ENCODE data around the gene MED31. TPM values are rescaled to one million over a fixed set of nuclear protein-coding genes. Genes with fewer than 3 reads are reported as not detected.
A peak's percentile ranks its signal among the peaks of the same experiment; 100 is the strongest.
"Not testable (repeated sequence)": the region's sequence is repeated elsewhere in the genome, so short reads cannot be mapped to it uniquely, and the experiment has no call there.

Gene MED31
- total RNA-seq, 1 donor from 2014 or later, result 12.7 TPM

- Mint-ChIP-seq H3K36me3 (ENCODE audit: unreplicated experiment) (peaks cover 4% of the 10 kb centered on the region), H3K4me3 (ENCODE audit: unreplicated experiment) (no peak overlapping the region), H3K9me3 (ENCODE audit: unreplicated experiment) (no peaks in the 10 kb centered on the region), H3K4me1 (ENCODE audit: low read depth, unreplicated experiment) (no peaks in the 10 kb centered on the region), H3K27ac (ENCODE audit: unreplicated experiment) (no peak overlapping the region), H3K27me3 (ENCODE audit: unreplicated experiment) (peaks cover 6% of the 10 kb centered on the region)
- no peak for TF ChIP-seq CTCF (IDR thresholded peaks at IDR 0.05; ENCODE audit: partially characterized antibody, unreplicated experiment)
- no peak for DNase-seq
Measured at GRCh38 chr17:6668219-6668618, 16.8 kb upstream of the MED31 start.

GRCh38 chr17:6667516-6667915 lies 16.1 kb upstream of the MED31 start:
- Mint-ChIP-seq H3K4me3 (ENCODE audit: unreplicated experiment) (no peak overlapping the region), H3K27ac (ENCODE audit: unreplicated experiment) (no peak overlapping the region), H3K36me3 (ENCODE audit: unreplicated experiment) (peaks cover 4% of the 10 kb centered on the region), H3K27me3 (ENCODE audit: unreplicated experiment) (peaks cover 6% of the 10 kb centered on the region), H3K9me3 (ENCODE audit: unreplicated experiment) (no peaks in the 10 kb centered on the region), H3K4me1 (ENCODE audit: low read depth, unreplicated experiment) (no peaks in the 10 kb centered on the region)
- DNase-seq, result no peak
- TF ChIP-seq CTCF (IDR thresholded peaks at IDR 0.05; ENCODE audit: partially characterized antibody, unreplicated experiment), result no peak

- no peak for DNase-seq
- peaks cover 4% of the 10 kb centered on the region for H3K36me3 Mint-ChIP-seq (ENCODE audit: unreplicated experiment)
Measured at GRCh38 chr17:6666557-6666956, 15.2 kb upstream of the MED31 start.

GRCh38 chr17:6666077-6666521 lies 14.7 kb upstream of the MED31 start:
- H3K9me3 Mint-ChIP-seq (ENCODE audit: unreplicated experiment), result no peaks in the 10 kb centered on the region
- no peak overlapping the region for H3K4me3 Mint-ChIP-seq (ENCODE audit: unreplicated experiment)
- H3K36me3 Mint-ChIP-seq (ENCODE audit: unreplicated experiment), result peaks cover 4% of the 10 kb centered on the region
- DNase-seq, result peak; percentile 75
- no peaks in the 10 kb centered on the region for H3K4me1 Mint-ChIP-seq (ENCODE audit: low read depth, unreplicated experiment)
- peak; percentile 88 for TF ChIP-seq CTCF (IDR thresholded peaks at IDR 0.05; ENCODE audit: partially characterized antibody, unreplicated experiment)
- peaks cover 10% of the 10 kb centered on the region for H3K27me3 Mint-ChIP-seq (ENCODE audit: unreplicated experiment)
- no peak overlapping the region for H3K27ac Mint-ChIP-seq (ENCODE audit: unreplicated experiment)

More at GRCh38 chr17:6666557-6666956, 15.2 kb upstream of the MED31 start:
- no peaks in the 10 kb centered on the region for H3K9me3 Mint-ChIP-seq (ENCODE audit: unreplicated experiment)
- no peaks in the 10 kb centered on the region for H3K4me1 Mint-ChIP-seq (ENCODE audit: low read depth, unreplicated experiment)
- H3K27me3 Mint-ChIP-seq (ENCODE audit: unreplicated experiment), result peaks cover 7% of the 10 kb centered on the region
- no peak overlapping the region for H3K27ac Mint-ChIP-seq (ENCODE audit: unreplicated experiment)
- no peak overlapping the region for H3K4me3 Mint-ChIP-seq (ENCODE audit: unreplicated experiment)
- TF ChIP-seq CTCF (IDR thresholded peaks at IDR 0.05; ENCODE audit: partially characterized antibody, unreplicated experiment), result no peak

GRCh38 chr17:6663200-6663599 lies 11.8 kb upstream of the MED31 start:
- DNase-seq; H3K4me1 Mint-ChIP-seq (ENCODE audit: low read depth, unreplicated experiment); H3K27ac Mint-ChIP-seq (ENCODE audit: unreplicated experiment); H3K4me3 Mint-ChIP-seq (ENCODE audit: unreplicated experiment); H3K27me3 Mint-ChIP-seq (ENCODE audit: unreplicated experiment); H3K9me3 Mint-ChIP-seq (ENCODE audit: unreplicated experiment); H3K36me3 Mint-ChIP-seq (ENCODE audit: unreplicated experiment): not testable (repeated sequence)

DNA sequence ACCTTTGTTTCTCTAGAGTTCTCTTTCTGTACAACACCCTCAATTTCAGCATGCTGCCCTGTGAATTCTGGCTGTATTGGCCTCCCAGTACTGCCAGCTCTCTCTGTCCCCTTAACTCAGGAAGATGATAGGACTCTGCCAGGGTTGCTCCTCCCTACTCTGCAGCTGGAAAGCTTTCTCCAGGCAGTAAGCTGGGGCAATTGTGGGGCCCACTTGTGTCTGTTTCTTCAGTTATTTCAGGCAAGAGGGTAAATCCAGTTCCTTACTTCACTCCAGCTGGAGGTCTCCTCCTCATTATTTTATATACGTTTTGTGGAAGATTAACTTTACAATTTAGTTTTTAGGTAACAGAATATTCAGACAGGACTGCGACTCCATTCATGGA lies 10.1 kb upstream of the MED31 start:
- H3K4me1 Mint-ChIP-seq (ENCODE audit: low read depth, unreplicated experiment), result no peaks in the 10 kb centered on the region
- TF ChIP-seq CTCF (IDR thresholded peaks at IDR 0.05; ENCODE audit: partially characterized antibody, unreplicated experiment), result no peak
- peaks cover 5% of the 10 kb centered on the region for H3K36me3 Mint-ChIP-seq (ENCODE audit: unreplicated experiment)
- no peak for DNase-seq
- H3K27me3 Mint-ChIP-seq (ENCODE audit: unreplicated experiment), result peaks cover 10% of the 10 kb centered on the region
- H3K4me3 Mint-ChIP-seq (ENCODE audit: unreplicated experiment), result no peak overlapping the region
- H3K27ac Mint-ChIP-seq (ENCODE audit: unreplicated experiment), result no peak overlapping the region
- H3K9me3 Mint-ChIP-seq (ENCODE audit: unreplicated experiment), result no peaks in the 10 kb centered on the region

Measured in glutamatergic neuron (in vitro differentiated cells).